ENCODE measurements around the gene HACL1. TPM values are rescaled to one million over a fixed set of nuclear protein-coding genes. Genes with fewer than 3 reads are reported as not detected.

Gene HACL1
- total RNA-seq, 1 donor from 2014 or later, result 22.8 TPM

GRCh38 chr3:15591928-15592327, 9.4 kb downstream of the HACL1 start:
- intact Hi-C loops (cut with micrococcal nuclease), result no loop called here
- peaks cover 25% of the 10 kb centered on the region for H3K36me3 Mint-ChIP-seq (ENCODE audit: low read depth)

GRCh38 chr3:15591242-15591641, 10.1 kb downstream of the HACL1 start:
- intact Hi-C loops (cut with micrococcal nuclease), result no loop called here
- H3K4me1 Mint-ChIP-seq (ENCODE audit: low read depth), result peaks cover 7% of the 10 kb centered on the region
- no peak for DNase-seq (ENCODE audit: low spot score)
- no peak overlapping the region for H3K4me3 Mint-ChIP-seq (ENCODE audit: low read depth)
- H3K9me3 Mint-ChIP-seq, result no peaks in the 10 kb centered on the region
- H3K27ac Mint-ChIP-seq, result peak overlapping the region; percentile 8
- H3K27me3 Mint-ChIP-seq (ENCODE audit: low read depth), result no peaks in the 10 kb centered on the region
- peaks cover 28% of the 10 kb centered on the region for H3K36me3 Mint-ChIP-seq (ENCODE audit: low read depth)

More at GRCh38 chr3:15591928-15592327, 9.4 kb downstream of the HACL1 start:
- no peak overlapping the region for H3K27ac Mint-ChIP-seq
- H3K9me3 Mint-ChIP-seq, result no peaks in the 10 kb centered on the region
- DNase-seq (ENCODE audit: low spot score), result no peak
- no peaks in the 10 kb centered on the region for H3K27me3 Mint-ChIP-seq (ENCODE audit: low read depth)
- no peak overlapping the region for H3K4me3 Mint-ChIP-seq (ENCODE audit: low read depth)
- peaks cover 6% of the 10 kb centered on the region for H3K4me1 Mint-ChIP-seq (ENCODE audit: low read depth)

GRCh38 chr3:15585111-15585845, 16.1 kb downstream of the HACL1 start:
- Mint-ChIP-seq H3K9me3 (no peaks in the 10 kb centered on the region), H3K4me1 (ENCODE audit: low read depth) (peaks cover 2% of the 10 kb centered on the region), H3K4me3 (ENCODE audit: low read depth) (no peak overlapping the region), H3K27me3 (ENCODE audit: low read depth) (no peaks in the 10 kb centered on the region), H3K27ac (no peak overlapping the region), H3K36me3 (ENCODE audit: low read depth) (peaks cover 53% of the 10 kb centered on the region)
- intact Hi-C loops (cut with micrococcal nuclease), result no loop called here
- DNase-seq (ENCODE audit: low spot score), result no peak

- Mint-ChIP-seq H3K4me3 (ENCODE audit: low read depth) (no peak overlapping the region), H3K27ac (no peak overlapping the region), H3K36me3 (ENCODE audit: low read depth) (peaks cover 47% of the 10 kb centered on the region)
Observed at GRCh38 chr3:15581471-15582394, 19.6 kb downstream of the HACL1 start.

GRCh38 chr3:15579051-15579450, 22.3 kb downstream of the HACL1 start:
- H3K27ac Mint-ChIP-seq, result no peak overlapping the region
- no peaks in the 10 kb centered on the region for H3K27me3 Mint-ChIP-seq (ENCODE audit: low read depth)
- H3K4me1 Mint-ChIP-seq (ENCODE audit: low read depth), result peaks cover 4% of the 10 kb centered on the region
- H3K36me3 Mint-ChIP-seq (ENCODE audit: low read depth), result peaks cover 30% of the 10 kb centered on the region
- no peak overlapping the region for H3K4me3 Mint-ChIP-seq (ENCODE audit: low read depth)
- DNase-seq (ENCODE audit: low spot score), result no peak
- intact Hi-C loops (cut with micrococcal nuclease), result no loop called here
- no peaks in the 10 kb centered on the region for H3K9me3 Mint-ChIP-seq

More at GRCh38 chr3:15581471-15582394, 19.6 kb downstream of the HACL1 start:
- intact Hi-C loops (cut with micrococcal nuclease), result no loop called here
- no peak for DNase-seq (ENCODE audit: low spot score)
- peaks cover 2% of the 10 kb centered on the region for H3K4me1 Mint-ChIP-seq (ENCODE audit: low read depth)
- H3K9me3 Mint-ChIP-seq, result no peaks in the 10 kb centered on the region
- no peaks in the 10 kb centered on the region for H3K27me3 Mint-ChIP-seq (ENCODE audit: low read depth)

GRCh38 chr3:15578289-15578867, 23.0 kb downstream of the HACL1 start:
- DNase-seq (ENCODE audit: low spot score), result no peak
- Mint-ChIP-seq H3K27ac (no peak overlapping the region), H3K4me3 (ENCODE audit: low read depth) (no peak overlapping the region), H3K36me3 (ENCODE audit: low read depth) (peaks cover 30% of the 10 kb centered on the region), H3K27me3 (ENCODE audit: low read depth) (no peaks in the 10 kb centered on the region), H3K9me3 (no peaks in the 10 kb centered on the region), H3K4me1 (ENCODE audit: low read depth) (peaks cover 4% of the 10 kb centered on the region)
- intact Hi-C loops (cut with micrococcal nuclease), result no loop called here

GRCh38 chr3:15576475-15576874, 24.9 kb downstream of the HACL1 start:
- Mint-ChIP-seq H3K36me3 (ENCODE audit: low read depth) (peaks cover 27% of the 10 kb centered on the region), H3K4me1 (ENCODE audit: low read depth) (peaks cover 5% of the 10 kb centered on the region), H3K27ac (no peak overlapping the region), H3K27me3 (ENCODE audit: low read depth) (no peaks in the 10 kb centered on the region), H3K9me3 (no peaks in the 10 kb centered on the region), H3K4me3 (ENCODE audit: low read depth) (no peak overlapping the region)
- intact Hi-C loops (cut with micrococcal nuclease), result no loop called here
- DNase-seq (ENCODE audit: low spot score), result no peak

- no peak overlapping the region for H3K27ac Mint-ChIP-seq
- intact Hi-C loops (cut with micrococcal nuclease), result no loop called here
- H3K27me3 Mint-ChIP-seq (ENCODE audit: low read depth), result no peaks in the 10 kb centered on the region
- H3K9me3 Mint-ChIP-seq, result no peaks in the 10 kb centered on the region
- no peak overlapping the region for H3K4me3 Mint-ChIP-seq (ENCODE audit: low read depth)
- peaks cover 5% of the 10 kb centered on the region for H3K4me1 Mint-ChIP-seq (ENCODE audit: low read depth)
- DNase-seq (ENCODE audit: low spot score), result no peak
- peaks cover 31% of the 10 kb centered on the region for H3K36me3 Mint-ChIP-seq (ENCODE audit: low read depth)
Observed at GRCh38 chr3:15575446-15575845, 25.9 kb downstream of the HACL1 start.

- Mint-ChIP-seq H3K36me3 (ENCODE audit: low read depth) (peaks cover 44% of the 10 kb centered on the region), H3K27me3 (ENCODE audit: low read depth) (no peaks in the 10 kb centered on the region), H3K4me3 (ENCODE audit: low read depth) (no peak overlapping the region), H3K9me3 (no peaks in the 10 kb centered on the region), H3K27ac (no peak overlapping the region), H3K4me1 (ENCODE audit: low read depth) (peaks cover 10% of the 10 kb centered on the region)
- intact Hi-C loops (cut with micrococcal nuclease), result no loop called here
- no peak for DNase-seq (ENCODE audit: low spot score)
Observed at GRCh38 chr3:15572138-15572537, 29.2 kb downstream of the HACL1 start.

GRCh38 chr3:15563190-15563589, 38.2 kb downstream of the HACL1 start:
- H3K4me1 Mint-ChIP-seq (ENCODE audit: low read depth), result peaks cover 4% of the 10 kb centered on the region
- intact Hi-C loops (cut with micrococcal nuclease), result no loop called here
- H3K27ac Mint-ChIP-seq, result peak overlapping the region; percentile 25
- H3K27me3 Mint-ChIP-seq (ENCODE audit: low read depth), result no peaks in the 10 kb centered on the region
- DNase-seq (ENCODE audit: low spot score), result no peak
- H3K4me3 Mint-ChIP-seq (ENCODE audit: low read depth), result no peak overlapping the region
- peaks cover 56% of the 10 kb centered on the region for H3K36me3 Mint-ChIP-seq (ENCODE audit: low read depth)
- no peaks in the 10 kb centered on the region for H3K9me3 Mint-ChIP-seq

- Mint-ChIP-seq H3K27me3 (ENCODE audit: low read depth) (no peaks in the 10 kb centered on the region), H3K4me3 (ENCODE audit: low read depth) (no peak overlapping the region), H3K4me1 (ENCODE audit: low read depth) (peaks cover 6% of the 10 kb centered on the region), H3K27ac (peak overlapping the region; percentile 25), H3K36me3 (ENCODE audit: low read depth) (peaks cover 50% of the 10 kb centered on the region), H3K9me3 (no peaks in the 10 kb centered on the region)
- DNase-seq (ENCODE audit: low spot score), result no peak
- intact Hi-C loops (cut with micrococcal nuclease), result no loop called here
Observed at GRCh38 chr3:15562560-15562959, 38.8 kb downstream of the HACL1 start.

GRCh38 chr3:15558581-15558980, 42.8 kb downstream of the HACL1 start:
- Mint-ChIP-seq H3K27ac (no peak overlapping the region), H3K4me1 (ENCODE audit: low read depth) (peaks cover 20% of the 10 kb centered on the region), H3K27me3 (ENCODE audit: low read depth) (no peaks in the 10 kb centered on the region), H3K36me3 (ENCODE audit: low read depth) (peaks cover 36% of the 10 kb centered on the region), H3K9me3 (no peaks in the 10 kb centered on the region), H3K4me3 (ENCODE audit: low read depth) (no peak overlapping the region)
- intact Hi-C loops (cut with micrococcal nuclease), result loop anchor here (10.0 kb wide), 1 partner anchor 454 kb away; no protein-coding TSS in a partner anchor
- DNase-seq (ENCODE audit: low spot score), result no peak
